PFSK-1 (cell line): Measurements from ENCODE around the gene BCORL1.

Source experiments
- FOXP2 ChIP-seq: optimal IDR thresholded peaks from 2 replicates; pipeline ENCODE3; 2011; ENCODE audit warnings: borderline replicate concordance, control low read depth, inconsistent platforms; ENCODE audit not compliant: insufficient read depth; ENCODE audit errors: extremely low read length, extremely low read depth
- POLR2AphosphoS5 ChIP-seq: IDR thresholded peaks from 2 replicates; pipeline ENCODE4 v1.6.1; 2012; ENCODE audit warnings: low read depth, mild to moderate bottlenecking, control low read depth, low read length, moderate library complexity
- SIN3A ChIP-seq: IDR thresholded peaks from 2 replicates; pipeline ENCODE4 v1.6.1; 2012; ENCODE audit warnings: mild to moderate bottlenecking, low read length, moderate library complexity, borderline replicate concordance; ENCODE audit not compliant: insufficient read depth
- TAF1 ChIP-seq: IDR thresholded peaks from 2 replicates; pipeline ENCODE4 v1.6.1; 2012; ENCODE audit warnings: low read length, control low read depth, borderline replicate concordance; ENCODE audit not compliant: insufficient read depth
- TF ChIP-seq, protein P1 (sequence below), 2 experiments: IDR thresholded peaks; 2 replicates each; pipeline versions ENCODE4 v1.6.1 to v1.8.0; 2011 to 2012; ENCODE audit warnings: low read depth in 2 of 2, low read length in 2 of 2, control low read depth in 1 of 2, inconsistent platforms in 1 of 2, mild to moderate bottlenecking in 1 of 2, moderate library complexity in 1 of 2; ENCODE audit not compliant: insufficient read depth in 1 of 2

Gene BCORL1

DNA sequence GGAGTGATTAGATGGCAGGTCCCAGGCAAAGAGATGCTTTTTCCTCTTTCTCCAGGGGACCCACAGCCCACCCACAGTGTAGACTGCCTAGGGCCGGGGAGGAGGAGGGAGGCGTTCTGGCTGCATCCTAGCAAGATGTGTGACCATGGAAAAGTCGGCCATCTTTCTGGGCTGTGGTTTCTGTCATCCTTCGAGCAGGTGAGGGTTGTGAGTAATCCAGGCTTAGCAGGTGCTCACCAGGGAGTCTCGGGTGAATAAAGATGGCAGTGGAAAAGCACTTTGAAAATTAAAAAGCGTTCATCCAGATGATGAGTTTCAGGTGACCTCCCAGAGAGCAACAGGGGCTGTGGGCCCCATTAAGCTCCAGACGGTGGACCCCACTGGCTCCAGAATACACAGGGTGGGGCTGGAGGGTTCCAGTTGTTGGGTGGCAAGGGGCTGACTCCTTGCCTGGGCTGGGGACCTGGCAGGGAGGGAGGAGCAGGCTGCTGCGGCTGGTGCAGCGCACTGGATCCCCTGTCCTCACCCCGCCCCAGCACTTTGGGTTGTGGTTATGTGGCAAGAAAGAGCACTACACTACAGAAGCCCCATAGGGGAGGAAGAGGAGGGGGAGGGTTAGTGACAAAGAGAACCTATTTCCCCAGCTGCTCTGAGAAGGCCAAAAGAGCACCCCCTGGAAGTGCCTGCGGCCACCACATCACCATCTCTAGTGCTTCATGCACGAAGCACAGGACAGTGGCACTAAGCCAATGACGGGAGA, 104.2 kb downstream of the BCORL1 start:
- TF ChIP-seq, protein P1, sequence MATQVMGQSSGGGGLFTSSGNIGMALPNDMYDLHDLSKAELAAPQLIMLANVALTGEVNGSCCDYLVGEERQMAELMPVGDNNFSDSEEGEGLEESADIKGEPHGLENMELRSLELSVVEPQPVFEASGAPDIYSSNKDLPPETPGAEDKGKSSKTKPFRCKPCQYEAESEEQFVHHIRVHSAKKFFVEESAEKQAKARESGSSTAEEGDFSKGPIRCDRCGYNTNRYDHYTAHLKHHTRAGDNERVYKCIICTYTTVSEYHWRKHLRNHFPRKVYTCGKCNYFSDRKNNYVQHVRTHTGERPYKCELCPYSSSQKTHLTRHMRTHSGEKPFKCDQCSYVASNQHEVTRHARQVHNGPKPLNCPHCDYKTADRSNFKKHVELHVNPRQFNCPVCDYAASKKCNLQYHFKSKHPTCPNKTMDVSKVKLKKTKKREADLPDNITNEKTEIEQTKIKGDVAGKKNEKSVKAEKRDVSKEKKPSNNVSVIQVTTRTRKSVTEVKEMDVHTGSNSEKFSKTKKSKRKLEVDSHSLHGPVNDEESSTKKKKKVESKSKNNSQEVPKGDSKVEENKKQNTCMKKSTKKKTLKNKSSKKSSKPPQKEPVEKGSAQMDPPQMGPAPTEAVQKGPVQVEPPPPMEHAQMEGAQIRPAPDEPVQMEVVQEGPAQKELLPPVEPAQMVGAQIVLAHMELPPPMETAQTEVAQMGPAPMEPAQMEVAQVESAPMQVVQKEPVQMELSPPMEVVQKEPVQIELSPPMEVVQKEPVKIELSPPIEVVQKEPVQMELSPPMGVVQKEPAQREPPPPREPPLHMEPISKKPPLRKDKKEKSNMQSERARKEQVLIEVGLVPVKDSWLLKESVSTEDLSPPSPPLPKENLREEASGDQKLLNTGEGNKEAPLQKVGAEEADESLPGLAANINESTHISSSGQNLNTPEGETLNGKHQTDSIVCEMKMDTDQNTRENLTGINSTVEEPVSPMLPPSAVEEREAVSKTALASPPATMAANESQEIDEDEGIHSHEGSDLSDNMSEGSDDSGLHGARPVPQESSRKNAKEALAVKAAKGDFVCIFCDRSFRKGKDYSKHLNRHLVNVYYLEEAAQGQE (IDR thresholded peaks at IDR 0.05; ENCODE audit: insufficient read depth in 1 of 2, low read depth in 2 of 2, low read length in 2 of 2), result no peak
- no peak for TF ChIP-seq SIN3A
- TF ChIP-seq POLR2AphosphoS5, result no peak
- TF ChIP-seq TAF1, result no peak
- TF ChIP-seq FOXP2, result no peak

DNA sequence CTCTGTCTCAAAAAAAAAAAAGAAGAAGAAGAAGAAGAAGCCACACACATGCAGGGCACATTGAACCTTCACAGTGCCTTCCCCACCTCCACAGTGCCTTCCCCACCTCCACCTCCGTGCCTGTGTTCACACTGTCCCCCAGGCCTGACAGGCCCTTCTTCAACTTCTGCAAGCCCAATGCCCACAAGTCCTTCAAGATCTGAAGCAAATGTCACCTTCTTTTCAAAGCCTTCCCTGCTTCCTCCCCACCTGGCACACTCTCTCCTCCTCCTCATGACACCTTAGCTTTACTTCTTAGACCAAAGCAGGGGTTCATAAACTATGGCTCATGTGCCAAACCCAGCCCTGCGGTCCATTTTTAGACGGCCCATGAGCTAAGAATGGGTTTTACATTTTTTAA, 107.9 kb downstream of the BCORL1 start:
- TF ChIP-seq POLR2AphosphoS5 (no peak), FOXP2 (no peak), TAF1 (no peak), SIN3A (no peak)
- TF ChIP-seq, protein P1 (IDR thresholded peaks at IDR 0.05; ENCODE audit: insufficient read depth in 1 of 2, low read depth in 2 of 2, low read length in 2 of 2), result no peak

DNA sequence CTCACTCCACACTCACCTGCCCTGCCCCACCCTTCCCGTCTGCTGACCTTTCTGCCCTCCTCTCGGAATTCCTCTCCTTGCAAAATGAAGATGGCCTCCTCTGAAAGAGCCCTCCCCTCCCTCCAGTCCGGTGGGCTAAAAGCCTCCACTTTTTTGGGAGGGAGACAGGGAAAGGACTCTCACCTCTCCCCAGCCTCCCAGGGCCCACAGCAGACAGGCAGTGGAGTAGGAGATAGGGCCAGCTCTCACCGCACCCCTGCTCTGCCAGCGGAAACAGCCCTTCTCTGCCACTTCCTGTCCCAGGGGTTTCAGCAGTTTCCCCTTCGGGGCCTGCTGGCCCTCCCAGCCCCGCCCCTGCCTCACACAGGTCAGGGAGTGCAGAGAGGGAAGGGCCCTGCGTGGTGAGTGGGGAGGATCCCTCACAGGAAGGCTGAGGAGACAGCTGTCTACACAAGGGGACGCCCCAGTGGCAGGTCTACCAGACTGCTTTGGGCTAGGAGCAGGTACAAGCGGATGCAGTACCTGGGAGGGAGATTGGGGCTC, 109.6 kb downstream of the BCORL1 start:
- no peak for TF ChIP-seq SIN3A

DNA sequence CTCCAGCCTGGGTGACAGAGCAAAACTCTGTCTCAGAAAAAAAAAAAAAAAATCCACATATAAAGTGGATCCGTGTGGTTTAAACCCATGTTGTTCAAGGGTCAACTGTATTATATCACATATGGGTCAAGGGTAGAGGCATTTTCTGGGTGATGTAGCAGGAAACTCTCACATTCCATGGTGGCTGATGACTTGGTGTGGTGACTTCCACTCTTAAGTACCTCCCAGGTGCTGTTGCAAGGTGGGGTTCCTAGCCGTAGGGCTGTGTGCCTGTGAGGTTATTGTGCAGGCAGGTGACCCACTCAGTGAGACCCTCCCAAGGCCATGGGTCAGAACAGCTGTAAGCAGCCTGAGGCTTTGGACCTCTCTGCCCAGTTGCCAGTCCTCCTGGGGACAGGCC, 110.8 kb downstream of the BCORL1 start:
- TF ChIP-seq FOXP2, result no peak
- no peak for TF ChIP-seq SIN3A
- TF ChIP-seq, protein P1 (IDR thresholded peaks at IDR 0.05; ENCODE audit: insufficient read depth in 1 of 2, low read depth in 2 of 2, low read length in 2 of 2), result no peak
- TF ChIP-seq TAF1, result no peak

DNA sequence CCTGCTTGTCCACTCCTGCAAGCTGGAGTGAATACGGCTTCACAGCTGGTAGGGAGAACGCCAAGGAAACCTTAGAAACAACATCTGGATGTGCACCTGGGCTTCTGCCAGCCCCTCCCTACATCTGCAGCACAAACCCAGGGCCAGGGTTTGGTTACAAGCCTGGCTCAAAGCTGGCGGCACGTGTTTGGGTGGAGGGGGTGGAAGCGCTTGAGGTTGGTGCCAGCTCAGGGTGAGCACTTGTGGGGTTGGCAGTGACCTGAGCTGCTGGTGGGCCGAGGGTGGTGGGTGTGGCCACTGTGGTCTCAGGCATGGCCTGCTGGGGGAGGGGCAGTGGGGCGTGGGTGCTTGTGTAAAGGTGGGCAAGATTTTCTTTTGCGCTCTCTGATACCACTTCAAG, 112.3 kb downstream of the BCORL1 start:
- no peak for TF ChIP-seq SIN3A
- TF ChIP-seq FOXP2, result no peak
- no peak for TF ChIP-seq TAF1
- TF ChIP-seq POLR2AphosphoS5, result no peak
- TF ChIP-seq, protein P1 (IDR thresholded peaks at IDR 0.05; ENCODE audit: insufficient read depth in 1 of 2, low read depth in 2 of 2, low read length in 2 of 2), result no peak
